GM13977 (cell line): ENCODE results near the gene MAP3K3.

Source experiments
- DNase-seq: peaks from one replicate; pipeline ENCODE4 v3.0.0; 2012; ENCODE audit warnings: low spot score
- in situ Hi-C: fragments of 300-500 bp; cut with MboI; formaldehyde crosslinking; loops from one replicate; pipeline ENCODE4 v1.12.0; 2022; ENCODE audit warnings: low sequenced_read_pairs, low pct_unique_long_range_greater_than_20kb, mixed read lengths, inconsistent platforms; ENCODE audit not compliant: unreplicated experiment
- TF ChIP-seq, protein P1 (sequence below): IDR thresholded peaks from 2 replicates; pipeline ENCODE4 v1.5.1; 2012; ENCODE audit warnings: mild to moderate bottlenecking, control low read depth; ENCODE audit not compliant: insufficient read depth; ENCODE audit errors: extremely low read depth, missing control alignments

MAP3K3 gene

DNA sequence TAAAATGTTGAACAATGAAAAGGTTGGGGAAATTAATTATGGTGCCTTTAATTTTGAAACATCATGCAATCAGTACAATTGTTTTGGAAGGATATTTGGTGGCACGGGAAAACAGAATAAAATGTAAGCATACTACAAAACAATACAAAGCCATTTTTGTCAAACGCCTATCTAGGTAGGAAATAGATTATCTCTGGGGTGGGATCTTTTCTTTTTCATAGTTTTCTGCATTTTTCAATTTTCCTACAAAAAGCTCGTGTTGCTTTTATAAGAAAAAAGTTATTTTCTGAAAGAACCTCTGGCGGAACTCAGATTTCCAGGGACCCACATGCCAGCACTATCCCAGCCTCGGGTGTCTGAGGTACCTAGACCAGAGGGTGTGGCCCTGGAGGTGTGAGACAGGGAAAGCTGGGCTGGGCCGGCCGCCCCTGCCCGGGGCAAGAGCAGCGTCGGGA lies 961 bp upstream of the MAP3K3 start:
- TF ChIP-seq, protein P1, sequence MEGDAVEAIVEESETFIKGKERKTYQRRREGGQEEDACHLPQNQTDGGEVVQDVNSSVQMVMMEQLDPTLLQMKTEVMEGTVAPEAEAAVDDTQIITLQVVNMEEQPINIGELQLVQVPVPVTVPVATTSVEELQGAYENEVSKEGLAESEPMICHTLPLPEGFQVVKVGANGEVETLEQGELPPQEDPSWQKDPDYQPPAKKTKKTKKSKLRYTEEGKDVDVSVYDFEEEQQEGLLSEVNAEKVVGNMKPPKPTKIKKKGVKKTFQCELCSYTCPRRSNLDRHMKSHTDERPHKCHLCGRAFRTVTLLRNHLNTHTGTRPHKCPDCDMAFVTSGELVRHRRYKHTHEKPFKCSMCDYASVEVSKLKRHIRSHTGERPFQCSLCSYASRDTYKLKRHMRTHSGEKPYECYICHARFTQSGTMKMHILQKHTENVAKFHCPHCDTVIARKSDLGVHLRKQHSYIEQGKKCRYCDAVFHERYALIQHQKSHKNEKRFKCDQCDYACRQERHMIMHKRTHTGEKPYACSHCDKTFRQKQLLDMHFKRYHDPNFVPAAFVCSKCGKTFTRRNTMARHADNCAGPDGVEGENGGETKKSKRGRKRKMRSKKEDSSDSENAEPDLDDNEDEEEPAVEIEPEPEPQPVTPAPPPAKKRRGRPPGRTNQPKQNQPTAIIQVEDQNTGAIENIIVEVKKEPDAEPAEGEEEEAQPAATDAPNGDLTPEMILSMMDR, result no peak
- no peak for DNase-seq
- in situ Hi-C loops, result no loop called here

DNA sequence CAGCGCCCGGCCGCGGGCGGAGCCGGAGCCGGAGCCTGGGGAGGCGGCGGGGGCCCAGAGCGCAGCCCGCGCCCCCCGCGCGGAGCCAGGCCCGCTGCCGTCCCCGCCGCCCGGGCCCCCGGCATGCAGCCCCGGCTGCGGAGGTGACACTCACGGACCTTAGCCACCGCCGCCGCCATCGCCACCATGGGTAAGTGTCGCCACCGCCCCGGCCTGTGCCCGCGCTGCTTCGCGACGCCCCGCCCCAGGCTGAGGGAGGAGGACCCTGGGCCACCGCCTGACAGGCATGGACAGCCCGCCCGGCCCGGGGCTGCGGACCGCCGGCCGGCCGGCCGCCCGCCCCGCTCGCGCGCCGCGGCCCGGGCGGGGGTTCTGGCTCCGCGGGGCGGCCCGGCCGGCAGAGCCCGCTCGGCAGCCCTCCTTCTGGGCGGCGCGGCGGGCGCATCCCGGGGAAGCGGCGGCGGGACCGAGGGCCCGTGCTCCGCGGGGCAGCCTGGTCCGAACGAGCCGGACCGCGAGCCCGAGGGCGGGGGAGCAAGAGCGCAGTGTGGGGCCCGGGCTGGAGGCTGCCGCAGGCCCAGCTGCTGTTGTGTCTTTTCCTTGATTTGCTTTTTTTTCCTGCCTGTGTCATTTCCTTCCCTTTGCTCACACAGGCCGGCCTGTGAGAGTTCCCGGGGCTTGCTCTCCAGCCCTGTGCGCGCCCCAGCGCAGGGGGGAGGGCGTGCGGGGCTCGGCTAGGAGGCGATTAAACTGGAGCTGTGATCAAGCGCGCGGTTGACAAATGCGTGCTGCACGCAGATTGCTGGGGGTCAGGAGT lies 565 bp downstream of the MAP3K3 start:
- in situ Hi-C loops, result no loop called here
- peak; percentile 84 for DNase-seq
- TF ChIP-seq, protein P1, result no peak

DNA sequence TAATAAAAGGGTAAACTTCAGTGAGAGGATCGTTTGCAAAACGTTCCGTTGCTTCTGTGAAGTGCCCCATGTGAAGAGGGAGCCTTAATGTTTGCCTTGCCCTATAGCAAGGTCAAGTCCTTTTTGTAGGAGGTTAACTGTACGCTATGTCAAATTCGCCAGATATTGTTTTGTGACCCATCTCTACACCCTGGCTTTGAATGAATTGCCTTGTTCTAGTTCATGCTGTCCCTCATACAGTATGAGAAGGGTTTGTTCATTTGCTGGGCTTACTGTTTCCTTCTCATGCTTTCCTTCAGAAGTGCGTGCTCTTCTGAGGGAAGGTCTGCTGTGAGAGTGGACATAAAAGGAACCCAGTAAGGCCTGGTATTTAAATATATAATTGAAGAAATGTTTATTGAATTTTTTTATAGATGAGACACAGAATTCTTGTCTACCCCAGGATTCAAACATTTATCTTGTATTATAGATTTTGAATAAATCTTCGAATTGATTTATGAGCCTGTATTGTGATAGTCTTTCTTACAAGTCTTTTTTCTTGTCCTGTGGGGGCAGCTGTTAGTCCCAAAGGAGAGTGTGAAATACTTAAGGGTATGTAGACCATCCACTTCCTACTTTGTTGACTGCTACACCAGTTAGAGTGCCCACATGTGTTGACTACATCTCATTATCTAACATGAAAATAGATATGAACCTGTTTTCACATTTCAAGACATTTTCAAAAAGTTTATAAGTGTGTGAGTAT lies 1.7 kb downstream of the MAP3K3 start:
- TF ChIP-seq, protein P1, result no peak
- in situ Hi-C loops, result no loop called here
- no peak for DNase-seq

DNA sequence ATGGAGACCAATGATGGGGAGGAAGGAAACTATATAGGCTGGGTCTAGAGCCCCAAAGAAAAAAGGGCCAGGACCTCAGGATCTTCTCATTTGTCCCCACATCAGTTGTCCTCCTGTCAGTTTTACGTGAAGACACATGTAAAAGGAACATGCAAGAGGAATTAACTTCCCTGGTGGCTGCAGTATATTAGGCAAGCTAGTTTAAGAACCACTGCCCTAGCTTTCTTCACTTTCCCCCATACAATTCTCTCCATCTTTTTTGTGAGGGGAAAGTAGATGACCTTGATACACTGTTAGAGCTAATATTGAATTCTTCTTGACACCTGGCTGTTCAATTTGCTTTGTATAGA lies 2.3 kb downstream of the MAP3K3 start:
- TF ChIP-seq, protein P1, result no peak
- no peak for DNase-seq
- in situ Hi-C loops, result no loop called here

DNA sequence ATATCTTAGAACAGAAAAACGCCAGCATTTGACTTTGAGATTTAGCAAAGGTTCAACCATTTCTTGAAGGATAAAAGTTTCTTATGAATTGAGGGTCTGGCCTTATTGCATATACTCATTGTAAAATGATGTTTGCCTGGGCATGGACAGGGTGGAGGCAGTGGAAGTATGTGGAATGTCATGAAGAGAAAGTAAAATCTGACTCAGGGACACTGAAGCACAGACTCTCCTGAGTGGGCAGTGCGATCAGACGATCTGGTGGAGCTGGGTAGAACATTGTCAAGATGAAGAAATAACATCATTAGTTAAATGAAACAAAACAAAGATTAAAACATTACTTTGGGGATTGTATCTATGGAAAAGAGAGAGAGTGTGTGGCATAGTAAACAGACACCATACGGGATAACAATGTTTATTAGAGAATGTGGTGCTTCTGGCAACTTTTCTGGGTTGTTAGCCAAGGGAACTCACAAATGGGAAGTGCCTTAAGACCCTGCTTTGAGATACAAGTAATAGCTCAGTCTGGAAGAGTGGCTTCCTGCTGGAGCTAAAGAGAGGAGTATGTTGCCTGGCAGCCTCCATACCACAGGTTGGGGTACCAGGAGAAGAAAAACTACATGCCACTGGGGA lies 4.4 kb downstream of the MAP3K3 start:
- DNase-seq, result no peak
- TF ChIP-seq, protein P1, result no peak
- in situ Hi-C loops, result no loop called here

DNA sequence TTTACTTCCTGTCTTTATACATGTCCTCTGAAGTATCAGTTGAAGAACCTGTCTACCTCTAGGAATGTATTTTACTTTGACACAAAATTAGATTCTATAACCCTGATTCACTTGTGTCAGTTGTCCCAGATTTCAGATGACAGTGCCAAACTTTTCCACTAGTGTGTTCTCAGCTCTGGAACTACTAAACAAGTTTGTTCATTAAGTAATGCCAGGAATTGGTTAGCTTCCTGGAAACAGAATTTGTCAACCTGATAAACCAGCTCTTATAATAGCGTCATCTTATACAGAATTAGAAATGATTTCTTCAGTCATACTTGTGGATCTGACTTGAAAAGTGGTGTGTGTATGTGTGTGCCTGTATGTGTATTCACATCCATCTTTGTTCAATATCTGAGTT lies 7.4 kb downstream of the MAP3K3 start:
- TF ChIP-seq, protein P1, result no peak
- in situ Hi-C loops, result no loop called here

More for the DNA sequence above, 7.4 kb downstream of the MAP3K3 start:
- DNase-seq, result no peak
